Endothelial cell of umbilical vein (primary cell): ENCODE data around the gene DAP.

Source experiments
- EZH2 ChIP-seq: IDR thresholded peaks from 2 replicates; pipeline ENCODE4 v1.6.1; 2012; ENCODE audit warnings: borderline replicate concordance, low read depth, mild to moderate bottlenecking, moderate library complexity, low read length, inconsistent platforms; ENCODE audit not compliant: severe bottlenecking
- FOS ChIP-seq: IDR thresholded peaks from 2 replicates; pipeline ENCODE4 v1.6.1; 2011; ENCODE audit warnings: mild to moderate bottlenecking, low read length, moderate library complexity, borderline replicate concordance; ENCODE audit not compliant: insufficient read depth

- TF ChIP-seq FOS (no peak), EZH2 (no peak)
Observed at GRCh38 chr5:10636363-10637142, 124.5 kb downstream of the DAP start.
